GM10266 (cell line): Measurements from ENCODE around the gene SLC9A3.

Experiments
- DNase-seq: peaks from one replicate; pipeline ENCODE4 v3.0.0; 2012; ENCODE audit errors: extremely low spot score
- TF ChIP-seq, protein P1 (sequence below): IDR thresholded peaks from 2 replicates; pipeline ENCODE4 v1.5.1; 2012; ENCODE audit warnings: mild to moderate bottlenecking, low read depth; ENCODE audit not compliant: control insufficient read depth, insufficient read depth; ENCODE audit errors: missing control alignments

Gene SLC9A3

DNA sequence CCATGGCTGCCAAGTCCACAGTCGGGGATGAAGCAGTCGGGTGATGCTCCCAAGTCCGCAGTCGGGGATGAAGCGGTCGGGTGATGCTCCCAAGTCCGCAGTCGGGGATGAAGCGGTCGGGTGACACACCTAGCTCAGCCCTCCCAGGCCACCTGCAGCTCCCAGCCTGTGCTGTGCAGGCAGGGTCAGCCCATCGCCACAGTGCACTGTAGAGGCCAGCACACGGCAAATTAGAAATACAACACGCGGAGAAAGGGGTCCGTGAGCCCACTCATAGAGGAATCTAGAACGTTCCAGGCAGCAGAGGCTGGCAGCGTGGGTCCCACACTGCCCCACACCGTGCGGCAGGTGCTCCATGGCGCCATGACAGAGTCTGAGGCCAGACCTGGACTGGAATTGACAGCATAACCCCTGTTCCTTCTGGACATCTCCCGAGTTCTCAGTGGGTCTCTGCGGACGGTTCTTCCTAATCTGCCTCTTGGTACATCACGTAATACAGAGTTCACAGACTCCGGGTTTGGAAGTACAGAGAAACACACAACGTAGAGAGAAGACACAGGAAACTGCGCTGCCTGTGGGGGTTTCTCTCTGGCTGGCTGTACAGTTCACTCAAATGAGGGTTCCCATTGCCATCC, 89.0 kb downstream of the SLC9A3 start:
- TF ChIP-seq, protein P1, sequence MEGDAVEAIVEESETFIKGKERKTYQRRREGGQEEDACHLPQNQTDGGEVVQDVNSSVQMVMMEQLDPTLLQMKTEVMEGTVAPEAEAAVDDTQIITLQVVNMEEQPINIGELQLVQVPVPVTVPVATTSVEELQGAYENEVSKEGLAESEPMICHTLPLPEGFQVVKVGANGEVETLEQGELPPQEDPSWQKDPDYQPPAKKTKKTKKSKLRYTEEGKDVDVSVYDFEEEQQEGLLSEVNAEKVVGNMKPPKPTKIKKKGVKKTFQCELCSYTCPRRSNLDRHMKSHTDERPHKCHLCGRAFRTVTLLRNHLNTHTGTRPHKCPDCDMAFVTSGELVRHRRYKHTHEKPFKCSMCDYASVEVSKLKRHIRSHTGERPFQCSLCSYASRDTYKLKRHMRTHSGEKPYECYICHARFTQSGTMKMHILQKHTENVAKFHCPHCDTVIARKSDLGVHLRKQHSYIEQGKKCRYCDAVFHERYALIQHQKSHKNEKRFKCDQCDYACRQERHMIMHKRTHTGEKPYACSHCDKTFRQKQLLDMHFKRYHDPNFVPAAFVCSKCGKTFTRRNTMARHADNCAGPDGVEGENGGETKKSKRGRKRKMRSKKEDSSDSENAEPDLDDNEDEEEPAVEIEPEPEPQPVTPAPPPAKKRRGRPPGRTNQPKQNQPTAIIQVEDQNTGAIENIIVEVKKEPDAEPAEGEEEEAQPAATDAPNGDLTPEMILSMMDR, result no peak
- DNase-seq, result no peak

DNA sequence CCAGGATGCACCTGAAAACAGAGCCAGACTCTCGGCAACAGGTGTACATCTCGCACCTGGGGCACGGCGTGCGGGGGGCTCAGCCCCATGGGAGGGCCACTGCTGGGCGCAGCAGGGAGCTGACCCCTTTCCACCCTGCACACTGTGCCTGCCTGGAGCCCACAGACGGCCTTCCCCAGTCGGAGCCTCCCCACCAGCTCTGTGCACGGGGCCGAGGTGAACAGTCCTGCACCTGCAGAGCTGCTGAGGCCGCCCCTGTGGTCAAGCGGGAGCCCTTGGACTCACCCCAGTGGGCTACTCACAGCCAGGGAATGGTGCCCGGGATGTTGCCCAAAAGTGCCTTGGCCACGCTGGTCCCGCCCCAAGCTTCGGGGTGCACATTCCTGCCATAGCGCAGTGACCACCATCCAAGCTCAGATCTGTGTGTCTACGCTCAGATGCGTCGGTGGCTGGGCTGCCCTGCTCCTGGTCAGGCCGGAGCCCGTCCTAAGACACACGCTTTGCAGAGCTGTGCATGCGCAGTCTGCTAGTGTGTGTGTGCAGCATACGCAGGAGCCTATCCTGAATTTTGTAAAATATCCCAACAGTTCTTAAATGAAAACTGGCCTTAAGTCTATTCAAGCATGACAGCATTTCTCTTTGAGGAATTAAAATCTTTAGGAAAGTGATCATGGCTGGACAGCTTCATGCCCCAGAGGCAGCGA, 89.7 kb downstream of the SLC9A3 start:
- DNase-seq, result no peak
- TF ChIP-seq, protein P1, result no peak

DNA sequence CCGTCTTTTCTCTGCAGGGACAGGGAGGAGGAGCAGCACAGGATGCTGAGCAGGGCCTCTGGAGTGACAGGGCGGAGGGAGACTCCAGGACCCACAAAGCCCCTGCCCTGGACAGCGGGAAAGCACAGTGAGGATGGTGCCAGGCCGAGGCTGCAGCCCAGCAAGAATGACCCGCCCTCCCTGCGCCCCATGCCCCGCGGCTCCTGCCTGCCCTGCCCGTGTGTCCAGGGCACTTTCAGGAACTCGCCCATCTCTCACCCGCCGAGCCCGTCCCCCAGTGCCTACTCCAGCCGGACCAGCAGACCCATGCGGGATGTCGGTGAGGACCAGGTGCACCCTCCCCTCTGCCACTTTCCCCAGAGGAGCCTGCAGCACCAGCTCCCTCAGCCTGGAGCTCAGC, 90.4 kb downstream of the SLC9A3 start:
- DNase-seq, result no peak
- TF ChIP-seq, protein P1, result no peak

DNA sequence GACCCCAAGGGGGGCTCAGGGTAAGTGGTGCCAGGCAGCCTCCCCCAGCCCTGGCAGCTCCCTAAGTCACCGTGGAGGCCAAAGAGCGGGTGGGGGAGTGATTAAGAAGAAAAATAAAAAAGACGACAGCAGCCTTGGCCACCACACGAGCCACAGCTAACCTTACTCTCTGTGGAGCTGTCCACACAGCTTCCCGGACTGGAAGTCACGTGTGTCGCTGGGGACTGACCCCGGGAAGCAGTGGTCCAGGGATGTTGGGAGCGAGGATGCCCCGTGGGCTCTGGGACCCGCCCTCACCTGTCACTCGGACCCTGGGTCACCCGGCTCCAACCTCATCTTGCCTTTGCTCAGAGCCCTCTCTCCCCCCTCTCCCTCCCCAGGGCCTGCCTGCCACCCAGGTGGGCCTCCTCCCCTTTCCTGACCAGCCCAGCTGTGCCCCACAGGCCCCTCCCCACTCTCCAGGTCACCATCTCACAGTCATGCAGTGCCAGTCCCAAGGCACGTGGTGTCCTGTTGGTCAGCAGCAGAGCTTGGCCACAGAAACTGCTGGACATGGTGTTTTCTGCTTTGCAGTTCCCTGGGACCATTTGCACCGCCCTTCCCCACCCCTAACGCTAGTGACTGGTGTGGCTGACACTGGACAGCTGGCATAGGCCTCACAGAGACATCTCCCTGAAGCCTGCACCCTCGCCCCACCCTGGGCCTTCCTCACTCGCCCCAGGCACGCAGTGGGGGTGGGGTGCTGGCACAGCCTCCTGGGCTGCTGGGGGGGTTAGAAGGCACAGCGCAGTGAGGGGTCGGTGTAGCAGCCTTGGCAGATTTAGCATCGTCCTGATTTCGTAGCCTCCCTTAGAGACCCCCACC, 91.1 kb downstream of the SLC9A3 start:
- DNase-seq, result no peak
- TF ChIP-seq, protein P1, result no peak

DNA sequence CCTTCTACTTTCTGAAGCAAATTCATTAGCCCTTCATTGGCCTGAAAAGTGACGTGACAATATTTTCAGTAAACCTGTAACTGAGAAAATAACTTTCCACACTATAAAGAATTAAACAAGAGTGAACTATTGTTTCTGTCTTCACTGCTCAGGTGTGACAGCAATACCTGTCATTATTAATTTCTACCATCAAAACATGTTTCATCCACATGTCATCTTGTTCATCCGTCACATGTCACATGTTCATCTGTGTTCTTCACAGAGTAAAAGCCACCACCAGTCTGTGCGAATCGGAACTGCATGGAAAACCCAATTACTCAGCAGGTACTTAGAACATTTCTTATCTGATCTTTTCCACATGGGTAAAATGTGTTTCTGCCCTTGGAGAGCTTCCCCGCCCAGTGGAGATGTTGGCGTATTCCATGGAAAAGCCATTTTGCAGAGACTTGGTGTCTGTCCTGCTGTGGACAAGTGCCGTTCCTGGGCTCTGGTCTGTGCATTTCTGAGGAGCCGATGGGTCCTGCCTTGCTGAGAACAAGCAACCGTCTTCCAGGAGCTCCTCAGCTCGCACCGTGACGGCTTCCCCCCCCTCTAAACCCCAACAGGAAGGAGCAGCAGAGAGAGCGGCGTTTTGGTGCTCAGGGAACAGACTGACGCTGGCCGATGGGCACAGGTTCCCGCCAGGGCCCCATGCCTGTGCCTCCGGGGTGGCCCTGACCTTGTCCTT, 91.9 kb downstream of the SLC9A3 start:
- DNase-seq, result no peak
- TF ChIP-seq, protein P1, result no peak

DNA sequence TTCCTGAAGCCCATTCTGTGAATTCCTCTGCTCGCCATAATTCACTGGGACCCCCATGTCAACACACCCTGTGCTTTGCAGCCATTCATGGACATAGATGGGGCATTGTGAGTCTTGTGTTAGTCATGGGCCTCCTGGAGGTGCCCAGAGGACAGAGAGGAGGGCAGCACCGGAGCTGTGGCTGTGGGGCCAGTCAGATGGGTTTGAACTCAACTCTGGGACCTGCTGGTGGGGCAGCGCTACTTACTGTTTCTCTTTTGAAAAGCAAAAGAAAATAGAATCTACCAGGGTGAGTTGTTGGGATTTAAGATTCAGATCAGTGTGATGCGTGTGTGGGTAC, 92.6 kb downstream of the SLC9A3 start:
- TF ChIP-seq, protein P1, result no peak
- DNase-seq, result no peak
